Measurements from ENCODE around the gene NCBP2. TPM values are rescaled to one million over a fixed set of nuclear protein-coding genes. Genes with fewer than 3 reads are reported as not detected.

NCBP2 gene
- total RNA-seq, 1 donor, result 57.9 TPM

DNA sequence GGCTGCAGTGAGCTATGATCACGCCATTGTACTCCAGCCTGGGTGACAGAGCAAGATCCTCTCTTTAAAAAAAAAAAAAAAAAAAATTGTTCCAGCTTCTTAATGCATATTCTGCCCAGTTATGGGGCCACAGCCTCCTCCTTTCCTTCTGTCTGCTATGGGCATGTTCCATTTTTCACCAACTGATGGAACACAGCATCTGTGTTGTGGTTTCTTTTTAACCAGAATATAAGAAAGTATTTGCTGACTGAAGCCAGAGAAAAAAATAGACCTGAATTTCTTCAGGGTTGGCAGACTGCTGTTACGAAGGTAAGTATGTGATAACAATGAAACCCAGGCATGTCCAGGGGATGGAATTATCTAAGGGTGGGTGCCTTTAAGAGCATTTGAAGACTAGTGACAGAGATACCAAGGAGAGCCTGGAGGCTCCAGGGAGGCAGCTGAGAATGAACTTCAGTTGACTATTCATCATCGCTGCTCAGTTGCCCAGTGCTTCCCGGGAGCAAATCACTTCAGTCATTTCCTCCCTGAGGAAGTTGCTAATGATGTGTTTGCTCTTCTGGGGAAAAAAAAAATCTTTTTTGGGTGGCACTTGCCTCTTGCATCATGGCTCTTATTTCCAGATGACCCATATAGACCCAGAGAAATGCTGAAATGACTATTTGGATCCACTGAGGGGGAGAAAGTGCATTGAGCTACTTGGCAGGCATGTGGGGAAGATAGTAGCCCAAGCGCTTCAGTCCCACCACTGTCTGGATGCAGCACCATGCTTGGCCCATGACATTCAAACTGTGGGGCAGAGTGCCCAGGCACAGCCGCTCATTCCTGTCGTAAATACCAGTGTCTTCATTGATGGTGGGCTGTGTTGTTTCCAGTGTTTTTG lies 14.5 kb downstream of the NCBP2 start:
- DNase-seq (ENCODE audit: low read depth), result no peak
- TF ChIP-seq, protein P1, sequence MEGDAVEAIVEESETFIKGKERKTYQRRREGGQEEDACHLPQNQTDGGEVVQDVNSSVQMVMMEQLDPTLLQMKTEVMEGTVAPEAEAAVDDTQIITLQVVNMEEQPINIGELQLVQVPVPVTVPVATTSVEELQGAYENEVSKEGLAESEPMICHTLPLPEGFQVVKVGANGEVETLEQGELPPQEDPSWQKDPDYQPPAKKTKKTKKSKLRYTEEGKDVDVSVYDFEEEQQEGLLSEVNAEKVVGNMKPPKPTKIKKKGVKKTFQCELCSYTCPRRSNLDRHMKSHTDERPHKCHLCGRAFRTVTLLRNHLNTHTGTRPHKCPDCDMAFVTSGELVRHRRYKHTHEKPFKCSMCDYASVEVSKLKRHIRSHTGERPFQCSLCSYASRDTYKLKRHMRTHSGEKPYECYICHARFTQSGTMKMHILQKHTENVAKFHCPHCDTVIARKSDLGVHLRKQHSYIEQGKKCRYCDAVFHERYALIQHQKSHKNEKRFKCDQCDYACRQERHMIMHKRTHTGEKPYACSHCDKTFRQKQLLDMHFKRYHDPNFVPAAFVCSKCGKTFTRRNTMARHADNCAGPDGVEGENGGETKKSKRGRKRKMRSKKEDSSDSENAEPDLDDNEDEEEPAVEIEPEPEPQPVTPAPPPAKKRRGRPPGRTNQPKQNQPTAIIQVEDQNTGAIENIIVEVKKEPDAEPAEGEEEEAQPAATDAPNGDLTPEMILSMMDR (IDR thresholded peaks at IDR 0.05; ENCODE audit: insufficient read depth, low read depth, low read length), result no peak
- no peak overlapping the region for H3K4me3 ChIP-seq (ENCODE audit: low read depth, low read length)

- TF ChIP-seq, protein P1 (IDR thresholded peaks at IDR 0.05; ENCODE audit: insufficient read depth, low read depth, low read length), result no peak
- no peak overlapping the region for H3K4me3 ChIP-seq (ENCODE audit: low read depth, low read length)
- DNase-seq (ENCODE audit: low read depth), result no peak
Observed at GRCh38 chr3:196920733-196921132, 21.6 kb downstream of the NCBP2 start.

- DNase-seq (ENCODE audit: low read depth), result no peak
- TF ChIP-seq, protein P1 (IDR thresholded peaks at IDR 0.05; ENCODE audit: insufficient read depth, low read depth, low read length), result no peak
- H3K4me3 ChIP-seq (ENCODE audit: low read depth, low read length), result no peak overlapping the region
Observed at GRCh38 chr3:196918968-196919367, 23.4 kb downstream of the NCBP2 start.

- no peak for DNase-seq (ENCODE audit: low read depth)
- TF ChIP-seq, protein P1 (IDR thresholded peaks at IDR 0.05; ENCODE audit: insufficient read depth, low read depth, low read length), result no peak
- H3K4me3 ChIP-seq (ENCODE audit: low read depth, low read length), result no peak overlapping the region
Observed at GRCh38 chr3:196916995-196917394, 25.3 kb downstream of the NCBP2 start.

DNA sequence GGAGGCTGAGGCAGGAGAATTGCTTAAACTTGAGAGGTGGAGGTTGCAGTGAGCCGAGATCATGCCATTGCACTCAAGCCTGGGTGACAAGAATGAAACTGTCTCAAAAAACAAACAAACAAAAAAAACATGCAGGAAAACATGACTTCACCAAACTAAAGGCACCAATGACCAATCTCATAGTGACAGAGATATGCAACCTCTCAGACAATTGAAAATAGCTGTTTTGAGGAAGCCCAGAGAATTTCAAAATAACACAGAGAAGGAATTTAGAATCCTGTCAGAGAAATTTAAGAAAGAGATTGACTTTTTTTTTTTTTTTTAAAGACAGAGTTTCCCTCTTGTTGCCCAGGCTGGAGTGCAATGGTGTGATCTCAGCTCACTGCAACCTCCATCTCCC lies 26.1 kb downstream of the NCBP2 start:
- no peak for DNase-seq (ENCODE audit: low read depth)
- TF ChIP-seq, protein P1 (IDR thresholded peaks at IDR 0.05; ENCODE audit: insufficient read depth, low read depth, low read length), result no peak
- H3K4me3 ChIP-seq (ENCODE audit: low read depth, low read length), result no peak overlapping the region

DNA sequence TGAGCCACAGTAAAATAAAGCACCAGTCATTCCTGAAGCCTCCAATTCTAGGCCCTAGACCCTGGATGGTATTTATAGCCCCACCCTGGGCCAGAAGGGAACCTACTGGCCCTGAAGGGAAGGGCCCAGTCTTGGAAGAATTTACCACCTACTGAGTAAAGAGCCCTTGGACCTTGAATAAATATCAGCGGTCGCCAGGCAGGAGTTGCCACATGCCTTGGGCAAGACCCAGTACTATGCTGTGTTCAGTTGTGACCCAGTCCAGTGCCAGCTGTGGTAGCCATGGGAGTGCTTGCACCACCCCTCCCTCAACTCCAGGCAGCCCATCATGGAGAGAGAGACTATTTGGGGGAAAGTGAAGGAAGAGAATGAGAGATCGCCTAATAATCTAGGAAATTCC lies 27.0 kb downstream of the NCBP2 start:
- no peak for DNase-seq (ENCODE audit: low read depth)
- H3K4me3 ChIP-seq (ENCODE audit: low read depth, low read length), result no peak overlapping the region
- TF ChIP-seq, protein P1 (IDR thresholded peaks at IDR 0.05; ENCODE audit: insufficient read depth, low read depth, low read length), result no peak

Measured in fibroblast of villous mesenchyme (primary cell).